GM19240 (cell line): ENCODE measurements around the gene AMBRA1.
"Not testable (repeated sequence)": the region's sequence is repeated elsewhere in the genome, so short reads cannot be mapped to it uniquely, and the experiment has no call there.

Experiments used
- DNase-seq: peaks from one replicate; pipeline ENCODE4 v3.0.0; 2011; ENCODE audit warnings: low spot score; ENCODE audit not compliant: insufficient read length

The AMBRA1 gene

DNA sequence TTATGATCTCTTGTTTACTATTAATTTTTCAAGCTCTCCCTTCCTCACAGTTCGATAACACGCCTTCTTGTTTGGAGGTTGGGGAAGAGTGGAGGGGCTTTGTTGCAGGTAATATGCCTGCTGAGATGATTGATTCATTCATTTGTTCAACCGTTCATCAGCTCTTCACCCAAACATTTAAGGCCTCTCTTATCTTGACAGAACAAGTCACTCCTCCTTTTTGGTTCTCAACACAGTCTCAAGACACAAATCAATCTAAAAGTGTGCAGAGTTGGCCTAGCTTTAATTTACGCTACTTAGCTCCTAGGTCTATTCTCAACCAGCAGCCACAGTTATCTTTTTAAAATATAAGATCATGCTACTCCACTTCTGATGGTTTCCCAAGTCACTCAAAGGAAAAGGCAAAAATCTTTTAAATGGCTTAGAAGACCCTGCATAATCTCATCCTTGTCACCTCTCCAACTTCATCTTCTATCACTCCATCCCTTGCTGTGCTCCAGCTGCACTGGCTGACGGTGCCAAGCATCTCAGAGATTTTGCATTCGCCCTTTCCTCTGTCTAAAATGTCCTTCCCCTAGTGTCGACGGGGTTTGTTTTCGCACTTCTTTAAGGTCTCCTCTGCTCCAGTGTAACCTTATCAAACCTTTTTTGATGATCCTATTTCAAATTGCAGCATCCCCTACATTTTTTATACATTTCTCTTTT is 60.3 kb downstream of the AMBRA1 start:
- DNase-seq, result no peak

DNA sequence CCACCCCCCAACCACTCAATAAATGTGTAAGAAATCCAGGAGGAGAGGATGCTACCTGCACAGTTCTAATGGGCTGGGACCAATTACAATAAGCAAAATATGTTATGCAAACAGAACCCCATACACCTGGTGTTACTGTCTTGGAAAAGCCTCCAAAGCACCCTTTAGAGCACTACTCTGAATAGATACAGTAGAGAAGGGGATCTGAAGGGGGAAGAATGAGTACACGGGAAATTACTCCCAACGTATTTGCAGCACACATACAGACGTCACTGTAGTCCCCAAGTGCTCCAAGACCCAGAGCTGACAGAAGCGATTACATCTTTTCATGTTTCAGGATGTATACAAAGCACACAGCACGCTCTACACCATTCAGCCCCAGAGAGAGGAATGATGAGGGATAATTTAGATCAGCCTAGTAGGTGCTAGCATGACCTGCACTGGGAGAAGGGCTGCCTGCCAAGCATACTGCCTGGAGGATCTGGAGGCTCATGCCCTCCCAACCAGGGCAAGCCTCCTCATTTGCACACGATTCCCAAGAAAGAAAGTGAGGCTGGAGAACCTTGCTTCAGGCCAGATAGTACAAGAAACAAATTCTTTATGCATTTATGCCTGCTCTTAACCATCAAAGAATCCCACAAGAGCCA is 63.8 kb downstream of the AMBRA1 start:
- DNase-seq, result no peak

GRCh38 chr11:46529095-46529905 is 64.5 kb downstream of the AMBRA1 start:
- peak; percentile 69 for DNase-seq

DNA sequence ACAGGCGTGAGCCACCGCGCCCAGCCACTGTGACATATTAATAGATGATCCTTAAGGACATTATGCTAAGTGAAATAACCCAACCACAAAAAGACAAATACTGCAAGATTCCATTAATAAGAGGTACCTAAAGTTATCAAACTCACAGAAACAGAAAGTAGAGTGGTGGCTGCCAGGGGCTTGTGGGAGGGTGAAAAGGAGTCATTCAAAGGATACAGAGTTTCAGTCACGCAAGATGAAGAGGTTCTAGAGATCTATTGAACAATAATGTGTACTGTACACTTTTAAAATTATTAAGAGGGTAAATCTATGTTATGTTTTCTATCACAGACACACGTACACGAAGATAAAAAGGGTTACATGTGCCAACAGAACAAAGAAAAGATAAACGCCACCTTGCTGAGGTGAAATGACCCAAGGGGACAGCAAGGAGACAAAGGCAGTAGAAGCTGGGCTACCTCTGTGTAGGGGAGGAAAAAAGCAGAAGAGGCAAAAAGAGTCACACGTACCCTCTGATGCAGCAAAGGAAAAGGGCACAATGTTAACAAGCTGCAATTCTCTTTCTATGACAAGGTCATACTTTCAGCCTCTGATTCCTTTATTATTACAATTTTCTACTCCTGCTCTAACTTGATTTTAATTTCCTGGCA is 65.3 kb downstream of the AMBRA1 start:
- no peak for DNase-seq

DNA sequence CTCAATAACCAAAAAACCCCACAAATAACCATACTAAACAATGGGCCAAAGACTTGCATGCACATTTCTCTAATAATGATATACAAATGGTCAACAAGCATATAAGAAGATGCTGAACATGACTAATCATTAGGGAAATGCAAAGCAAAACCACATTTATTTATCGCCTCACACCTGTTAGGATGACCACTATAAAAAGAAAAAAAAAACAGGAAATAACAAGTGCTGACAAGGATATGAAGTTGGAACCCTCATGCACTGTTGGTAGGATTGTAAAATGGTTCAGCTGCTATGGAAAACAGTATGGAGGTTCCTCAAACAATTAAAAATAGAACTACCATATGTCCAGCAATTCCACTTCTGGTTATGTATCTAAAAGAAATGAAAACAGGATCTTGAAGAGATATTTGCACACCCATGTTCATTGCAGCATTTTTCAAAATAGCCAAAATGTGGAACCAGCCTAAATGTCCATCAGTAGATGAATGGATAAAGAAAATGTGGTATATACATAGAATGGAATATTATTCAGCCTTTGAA is 66.2 kb downstream of the AMBRA1 start:
- DNase-seq, result no peak

DNA sequence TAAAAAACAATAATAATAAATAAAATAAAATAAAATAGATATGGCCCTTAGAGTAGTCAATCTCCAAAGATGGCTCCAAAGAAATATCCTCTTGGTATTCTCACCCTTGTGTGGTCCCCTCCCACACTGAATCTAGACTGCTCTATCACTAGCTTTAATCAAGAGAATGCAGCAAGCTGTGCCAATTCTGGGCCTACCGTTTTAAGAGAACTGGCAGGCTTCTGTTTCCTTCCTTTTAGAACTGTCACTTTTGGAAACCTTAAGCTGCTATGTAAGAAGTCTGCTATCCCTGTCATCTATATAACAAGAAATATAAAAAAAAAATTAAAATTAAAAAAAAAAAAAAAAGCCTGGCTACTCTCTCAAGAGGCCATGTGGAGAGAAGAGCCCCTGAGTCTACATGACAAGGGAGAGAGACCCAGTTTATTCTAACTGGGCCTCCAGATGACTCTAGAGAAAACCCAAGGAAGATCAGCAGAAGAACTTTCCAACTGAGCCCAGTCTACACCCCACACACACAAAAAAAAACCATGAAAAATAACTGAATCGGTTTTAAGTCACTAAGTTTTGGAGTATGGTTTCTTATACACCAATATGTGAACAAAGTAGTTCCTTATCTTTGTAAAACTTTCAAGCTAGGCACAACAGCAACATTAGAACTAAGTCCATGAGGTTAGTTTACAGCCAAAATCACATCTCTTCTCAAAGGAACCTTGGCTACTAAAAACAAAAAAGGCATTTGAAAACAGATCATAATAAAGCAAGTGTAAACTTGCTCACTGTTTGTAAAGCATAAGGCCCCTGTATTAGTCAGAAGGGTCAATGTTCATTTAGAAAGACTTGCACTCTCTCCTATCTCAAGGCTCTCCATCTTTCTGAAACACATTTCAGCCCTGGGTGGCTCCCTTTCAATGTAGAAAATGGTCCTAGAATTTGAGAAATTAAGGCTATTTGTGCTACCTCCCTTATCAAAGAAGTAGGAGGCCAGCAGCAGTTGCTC is 67.3 kb downstream of the AMBRA1 start:
- no peak for DNase-seq

GRCh38 chr11:46524201-46524770 is 69.5 kb downstream of the AMBRA1 start:
- no peak for DNase-seq

GRCh38 chr11:46523290-46523689 is 70.5 kb downstream of the AMBRA1 start:
- no peak for DNase-seq

- no peak for DNase-seq
These were observed 71.0 kb downstream of the AMBRA1 start for GRCh38 chr11:46522682-46523281.

DNA sequence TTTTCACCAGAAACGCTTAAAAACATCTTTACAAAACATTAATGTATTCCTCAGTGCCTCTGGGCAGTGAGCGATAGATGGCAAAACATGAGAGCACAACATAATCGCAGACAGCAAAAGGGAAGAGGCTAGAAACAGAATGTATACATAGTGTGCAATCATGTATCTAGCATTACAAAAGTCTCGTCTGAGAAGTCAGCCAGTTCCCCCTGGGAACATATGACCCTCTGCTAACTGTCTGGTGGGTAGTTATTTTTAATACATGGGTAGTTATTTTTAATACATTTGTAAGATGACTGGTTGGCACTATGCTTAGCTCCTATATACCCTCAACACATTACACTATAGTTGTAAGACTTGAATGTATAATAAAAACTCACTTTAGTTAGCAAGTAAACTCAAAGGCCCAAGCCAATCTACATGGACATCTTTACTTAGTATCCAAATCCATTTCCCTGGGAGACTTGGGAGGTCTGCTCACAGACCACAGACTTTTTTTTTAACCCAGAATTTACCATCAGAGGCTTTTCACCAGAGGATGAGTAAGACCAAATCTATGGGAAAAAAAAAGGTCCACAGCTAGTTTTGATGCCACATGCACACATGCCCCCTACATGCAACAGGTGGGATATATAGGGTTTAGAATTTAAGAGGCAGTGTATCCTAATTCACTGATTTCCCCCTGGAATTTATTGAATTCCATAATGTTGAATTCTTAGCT is 71.7 kb downstream of the AMBRA1 start:
- DNase-seq, result no peak

- no peak for DNase-seq
These were observed 72.7 kb downstream of the AMBRA1 start for GRCh38 chr11:46520971-46521745.

DNA sequence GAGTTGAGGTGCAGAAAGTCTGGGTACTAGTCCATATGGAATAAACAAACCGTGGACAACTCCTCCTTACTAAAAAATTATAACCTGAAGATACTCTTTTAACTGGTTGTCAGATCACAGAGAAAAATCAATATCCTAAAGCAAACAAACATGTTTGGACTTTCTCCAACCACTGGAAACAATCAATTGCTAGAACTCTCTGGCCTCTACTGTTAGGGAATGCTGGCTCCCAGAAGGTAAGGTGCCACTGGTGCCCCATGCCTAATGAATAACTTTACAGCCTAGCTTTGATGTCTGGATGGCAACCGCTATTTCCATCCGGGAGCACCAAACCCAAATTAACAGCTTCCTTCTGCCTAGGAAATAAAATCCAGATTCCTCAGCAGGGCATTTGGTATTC is 74.5 kb downstream of the AMBRA1 start:
- no peak for DNase-seq

- DNase-seq, result not testable (repeated sequence)
These were observed 74.9 kb downstream of the AMBRA1 start for GRCh38 chr11:46518928-46519327.

DNA sequence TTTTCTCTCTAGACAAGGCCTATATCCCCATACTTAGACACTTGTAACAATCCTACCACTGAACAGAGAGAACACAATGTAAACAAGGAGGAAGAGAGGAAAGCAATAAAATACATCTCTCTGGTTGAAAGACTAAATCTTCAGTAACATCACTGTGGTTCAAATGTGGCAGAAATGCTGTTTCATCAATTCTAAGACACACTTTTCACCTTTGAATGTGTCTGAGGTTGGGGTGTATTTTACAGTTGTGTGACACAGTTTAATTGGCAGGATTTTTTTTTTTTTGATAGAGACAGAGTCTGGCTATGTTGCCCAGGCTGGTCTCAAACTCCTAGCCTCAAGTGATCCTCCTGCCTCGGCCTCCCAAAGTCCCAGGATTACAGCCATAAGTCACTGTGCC is 79.5 kb downstream of the AMBRA1 start:
- no peak for DNase-seq

DNA sequence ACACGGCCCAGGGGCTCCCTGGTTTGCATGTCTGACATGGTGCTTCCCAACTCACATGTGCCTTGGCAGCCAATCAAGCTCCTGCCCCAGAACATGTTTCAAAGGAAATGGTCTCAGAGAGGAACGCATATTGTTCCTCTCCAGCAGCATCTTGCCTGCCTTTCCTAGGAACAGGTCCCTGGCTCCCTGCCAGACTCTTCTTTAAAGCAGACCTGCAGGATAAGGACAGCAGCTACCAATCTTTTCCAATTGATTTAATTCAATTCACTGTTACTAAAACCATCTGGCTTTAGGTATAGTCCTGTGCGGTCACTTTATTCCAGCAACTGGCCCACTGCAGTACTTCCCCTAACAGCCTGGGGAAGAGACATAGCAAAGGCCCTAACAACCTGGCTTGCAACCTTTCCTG is 79.9 kb downstream of the AMBRA1 start:
- DNase-seq, result no peak

GRCh38 chr11:46512261-46512881 is 81.5 kb downstream of the AMBRA1 start:
- no peak for DNase-seq

GRCh38 chr11:46511342-46511741 is 82.5 kb downstream of the AMBRA1 start:
- no peak for DNase-seq

DNA sequence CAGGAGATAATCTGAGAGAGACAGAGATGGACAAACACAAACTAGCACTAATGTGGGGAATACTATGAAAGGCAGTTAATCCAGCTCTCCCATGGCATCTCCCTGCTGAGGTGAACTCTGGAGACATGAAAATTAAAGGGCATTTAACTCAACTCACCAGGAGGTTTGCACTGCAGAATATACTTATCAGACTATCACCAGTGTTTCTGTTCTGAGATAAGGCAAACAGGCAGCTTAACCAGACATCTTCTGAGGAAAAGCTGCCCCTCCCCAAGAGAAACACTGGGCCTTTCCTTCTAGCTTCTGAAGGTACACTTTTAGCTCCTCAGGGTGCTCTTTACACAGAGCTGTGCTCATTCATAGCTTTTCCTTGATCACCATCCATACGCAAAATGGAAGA is 85.5 kb downstream of the AMBRA1 start:
- no peak for DNase-seq
